Epithelial cell of umbilical artery (primary cell): ENCODE results near the gene TSEN34. TPM values are rescaled to one million over a fixed set of nuclear protein-coding genes. Genes with fewer than 3 reads are reported as not detected.

Experiments
- total RNA-seq: library from RNA; depleted of rRNA; stranded (reverse); fragments of >200 nt; gene quantifications from 2 replicates; pipeline ENCODE4 v1.2.3, GENCODE V29; 2014

TSEN34 gene
- total RNA-seq, result 60.0 and 74.1 TPM in 2 replicates

GRCh38 chr19:54191011-54191810 is at the start of gene TSEN34:
TSS of gene TSEN34 (plus strand) at chr19:54191308. CDS start at chr19:54191365, 57 bp downstream.

GRCh38 chr19:54159352-54160181 is 31.5 kb upstream of the TSEN34 start, which contains the start of gene LENG1:
TSS of gene LENG1 (minus strand) at chr19:54159721. CDS start at chr19:54159695, 26 bp downstream.

GRCh38 chr19:54172471-54173358 is 18.4 kb upstream of the TSEN34 start, which contains the start of gene TMC4:
TSS of gene TMC4 (minus strand) at chr19:54173160. CDS start at chr19:54173117, 43 bp downstream.

GRCh38 chr19:54189145-54189734 is 1.9 kb upstream of the TSEN34 start, which contains the start of gene MBOAT7:
TSS of gene MBOAT7 (minus strand) at chr19:54189580. CDS start at chr19:54188508, 1,072 bp downstream.

GRCh38 chr19:54222474-54223276 is 31.6 kb downstream of the TSEN34 start, which contains the start of gene LILRB3:
TSS of gene LILRB3 (minus strand) at chr19:54223007. CDS start at chr19:54222976, 31 bp downstream.

GRCh38 chr19:54242646-54243045 is 51.5 kb downstream of the TSEN34 start, which contains the start of gene LILRA6:
TSS of gene LILRA6 (minus strand) at chr19:54242790.

Other genes with a start within 250 kb of the TSEN34 start
- gene CACNG8, start 228.4 kb upstream of the TSEN34 start, total RNA-seq, result 0.61 and 0.65 TPM in 2 replicates
- 2.6 and 3.2 TPM in 2 replicates for gene CACNG6, start 199.7 kb upstream of the TSEN34 start, total RNA-seq
- gene VSTM1, start 127.4 kb upstream of the TSEN34 start, total RNA-seq, result not detected in 2 replicates
- gene TARM1, start 109.9 kb upstream of the TSEN34 start, total RNA-seq, result not detected in 2 replicates
- gene OSCAR, start 90.5 kb upstream of the TSEN34 start, total RNA-seq, result not detected in 2 replicates
- 9.4 and 18.2 TPM in 2 replicates for gene NDUFA3, start 88.5 kb upstream of the TSEN34 start, total RNA-seq
- gene TFPT, start 75.7 kb upstream of the TSEN34 start, total RNA-seq, result 36.6 and 40.0 TPM in 2 replicates
- gene PRPF31, start 75.6 kb upstream of the TSEN34 start, total RNA-seq, result 75.7 and 92.9 TPM in 2 replicates
- gene CNOT3, start 53.5 kb upstream of the TSEN34 start, total RNA-seq, result 9.1 and 9.3 TPM in 2 replicates
- gene LENG1, start 31.6 kb upstream of the TSEN34 start, total RNA-seq, result 7.8 and 12.2 TPM in 2 replicates
- gene TMC4, start 18.1 kb upstream of the TSEN34 start, total RNA-seq, result 0.32 TPM in 1 of 2 replicates, not detected in the other
- gene MBOAT7, start 1.7 kb upstream of the TSEN34 start, total RNA-seq, result 45.1 and 83.9 TPM in 2 replicates
- 2,242 and 2,420 TPM in 2 replicates for gene RPS9, start 9.6 kb downstream of the TSEN34 start, total RNA-seq
- not detected in 2 replicates for gene LILRB3, start 31.7 kb downstream of the TSEN34 start, total RNA-seq
- gene LILRA6, start 51.5 kb downstream of the TSEN34 start, total RNA-seq, result under 0.01 TPM in 1 of 2 replicates, not detected in the other
- not detected in 2 replicates for gene LILRB5, start 66.0 kb downstream of the TSEN34 start, total RNA-seq
- not detected in 2 replicates for gene LILRB2, start 89.8 kb downstream of the TSEN34 start, total RNA-seq
- gene LILRA5, start 121.9 kb downstream of the TSEN34 start, total RNA-seq, result not detected in 2 replicates
- not detected in 2 replicates for gene LILRA4, start 147.9 kb downstream of the TSEN34 start, total RNA-seq
- gene LAIR1, start 173.6 kb downstream of the TSEN34 start, total RNA-seq, result not detected in 2 replicates
- not detected in 2 replicates for gene TTYH1, start 224.2 kb downstream of the TSEN34 start, total RNA-seq